GF-D8 (cell line): Measurements from ENCODE around the gene CPZ.

Source experiments
- DNase-seq: peaks from one replicate; lab custom pipeline; 2025; lab: John Stamatoyannopoulos, UW

CPZ gene

GRCh38 chr4:8639777-8640720 lies 47.5 kb downstream of the CPZ start:
- no peak for DNase-seq

GRCh38 chr4:8640816-8641215 lies 48.3 kb downstream of the CPZ start:
- no peak for DNase-seq

DNA sequence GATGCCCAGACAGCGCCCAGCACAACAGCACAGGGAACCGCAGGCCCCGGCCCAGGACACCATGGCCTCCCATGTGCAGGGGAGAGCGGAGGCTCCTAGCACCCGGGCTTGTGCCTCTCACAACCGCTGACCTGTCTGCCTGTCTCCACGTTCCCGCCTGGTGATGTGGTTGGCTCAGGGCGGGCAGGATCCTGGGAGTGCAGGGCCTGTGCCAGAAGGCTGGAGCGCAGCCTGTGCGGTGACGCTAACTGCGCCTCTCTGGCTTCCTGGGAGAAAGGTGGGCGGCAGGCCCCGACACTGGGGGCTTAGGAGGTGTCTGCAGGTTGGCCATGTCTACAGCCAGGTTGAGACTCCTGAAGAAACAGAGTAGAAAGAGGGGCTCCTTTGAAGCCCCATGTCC lies 48.7 kb downstream of the CPZ start:
- DNase-seq, result no peak

GRCh38 chr4:8641931-8642650 lies 49.5 kb downstream of the CPZ start:
- no peak for DNase-seq

DNA sequence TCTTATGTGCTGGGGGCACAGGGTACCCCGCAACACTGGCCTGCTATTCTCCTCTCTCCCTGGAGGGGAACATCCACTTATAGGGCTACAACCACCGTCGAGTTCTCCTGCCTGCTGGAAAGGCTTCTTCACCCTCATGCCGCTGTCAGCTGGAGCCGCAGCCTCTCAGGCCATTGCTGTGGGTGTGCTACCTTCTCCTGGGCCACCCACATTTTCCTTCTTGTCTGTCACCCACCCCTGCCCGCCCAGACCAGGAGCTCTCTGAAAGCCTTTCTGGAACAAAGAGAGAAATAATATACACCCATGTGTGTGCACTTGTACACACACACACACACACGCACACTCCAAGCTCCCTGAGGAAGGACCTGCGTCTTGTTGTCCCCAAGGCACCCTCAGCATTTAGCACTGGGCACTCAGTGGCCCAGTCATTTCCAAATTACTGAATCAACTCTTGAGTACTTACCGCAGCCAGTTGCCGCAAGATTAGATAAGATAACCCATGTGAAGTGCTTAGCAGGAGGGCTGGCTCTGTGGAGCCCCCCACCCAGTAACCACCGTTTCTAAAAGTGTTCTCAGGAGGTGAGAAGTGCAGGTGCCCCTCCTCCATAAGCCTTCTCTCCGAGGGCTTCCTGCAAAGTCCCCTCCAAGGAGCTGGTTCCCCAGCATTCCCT lies 50.2 kb downstream of the CPZ start:
- no peak for DNase-seq

DNA sequence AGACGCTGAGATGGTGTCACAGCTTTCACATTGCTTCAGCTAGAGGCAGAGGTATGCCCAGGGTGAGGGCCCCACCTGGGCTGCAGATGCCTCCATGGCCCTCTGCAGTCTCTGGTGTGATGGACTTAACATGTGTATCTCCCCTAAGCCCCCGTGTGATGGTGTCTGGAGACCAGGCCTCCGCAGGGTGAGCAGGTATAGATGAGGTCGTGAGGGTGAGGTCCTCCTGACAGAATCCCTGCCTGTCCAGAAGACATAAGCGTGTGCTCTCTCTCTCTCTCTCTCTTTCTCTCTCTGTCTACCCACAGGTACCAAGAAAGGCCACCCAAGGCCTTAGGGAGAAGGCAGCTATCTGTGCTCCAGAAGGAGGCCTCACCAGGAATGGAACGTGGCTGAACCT lies 50.9 kb downstream of the CPZ start:
- no peak for DNase-seq

DNA sequence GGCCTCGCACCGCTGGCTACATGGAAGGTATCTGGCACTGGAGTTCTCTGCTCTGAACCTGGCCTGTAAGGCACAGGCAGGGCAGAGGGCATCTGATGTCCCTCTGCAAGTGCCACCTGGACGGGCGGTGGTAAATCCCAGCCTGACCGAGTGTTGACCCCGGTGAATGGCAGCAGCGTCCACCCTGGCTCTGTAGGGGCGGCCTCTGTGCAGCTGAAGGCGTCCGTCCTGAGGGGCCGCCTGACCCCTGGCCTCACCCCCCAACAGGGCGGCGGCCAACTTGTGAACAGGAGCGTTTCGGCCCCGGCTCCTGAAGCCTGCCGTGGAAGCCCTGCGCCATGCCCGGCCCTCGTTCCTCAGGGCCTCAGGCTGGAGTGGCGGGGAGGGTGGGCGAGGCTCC lies 51.4 kb downstream of the CPZ start:
- no peak for DNase-seq

- no peak for DNase-seq
Observed at GRCh38 chr4:8644461-8644891, 51.9 kb downstream of the CPZ start.

DNA sequence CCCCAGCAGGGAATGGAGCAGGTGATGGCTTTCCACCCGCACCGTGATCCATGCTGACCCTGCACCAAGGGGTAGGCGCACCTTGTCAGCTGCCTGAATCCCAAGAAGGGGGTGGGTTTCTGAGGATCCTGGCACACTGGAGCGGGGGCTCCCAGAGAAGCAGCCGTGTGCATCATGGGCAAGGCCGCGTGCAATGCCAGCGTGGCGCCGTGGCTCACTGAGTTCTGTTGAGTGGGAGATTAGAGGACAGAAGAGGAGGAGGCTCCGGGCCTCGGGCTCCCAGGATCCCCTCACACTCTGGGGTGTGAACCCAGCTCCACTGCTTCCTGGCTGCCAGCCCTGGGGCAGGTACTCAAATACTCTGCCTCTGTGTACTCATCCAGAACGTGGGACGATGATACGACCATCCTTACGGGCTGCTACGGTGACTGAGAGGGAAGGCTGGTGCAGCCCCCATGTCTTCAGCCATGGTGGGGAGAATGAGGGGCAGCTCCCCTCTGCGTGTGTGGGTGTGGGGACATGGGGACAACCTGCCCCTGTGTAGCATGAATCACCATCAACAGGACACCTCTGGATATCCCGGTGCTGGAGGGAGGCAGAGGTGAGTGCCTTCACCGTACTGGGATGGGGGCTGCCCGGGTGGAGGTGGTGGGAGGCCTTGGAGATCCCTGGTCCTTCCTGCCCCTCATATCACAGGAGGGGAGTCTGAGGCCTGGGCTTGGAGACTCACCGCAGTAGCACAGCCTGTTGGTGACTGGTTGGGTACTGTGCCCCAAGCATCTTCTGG lies 52.6 kb downstream of the CPZ start:
- DNase-seq, result no peak

DNA sequence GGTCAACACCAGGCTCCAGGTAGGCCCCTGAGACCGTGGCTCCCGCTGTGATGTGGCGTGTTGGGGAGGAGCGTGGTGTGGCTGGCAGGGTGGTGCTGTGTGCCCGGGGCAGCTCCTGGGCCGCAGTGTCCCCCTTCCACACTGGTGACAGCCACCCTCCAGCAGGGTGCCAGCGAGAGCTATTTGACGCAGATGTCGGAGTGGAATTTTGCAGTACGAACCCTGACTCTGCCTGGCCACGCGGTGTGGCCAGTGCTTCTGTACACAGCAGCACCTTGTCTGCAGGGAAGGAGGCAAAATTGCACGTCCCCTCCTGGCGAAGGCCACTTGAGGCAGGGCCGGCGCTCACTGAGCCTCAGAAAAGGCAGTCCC lies 53.2 kb downstream of the CPZ start:
- DNase-seq, result no peak

- no peak for DNase-seq
Observed at GRCh38 chr4:8646296-8647093, 53.9 kb downstream of the CPZ start.

GRCh38 chr4:8647094-8647570 lies 54.6 kb downstream of the CPZ start:
- DNase-seq, result no peak

- no peak for DNase-seq
Observed at GRCh38 chr4:8647626-8648025, 55.1 kb downstream of the CPZ start.

GRCh38 chr4:8648296-8648695 lies 55.7 kb downstream of the CPZ start:
- no peak for DNase-seq

- no peak for DNase-seq
Observed at GRCh38 chr4:8648816-8649630, 56.5 kb downstream of the CPZ start.

DNA sequence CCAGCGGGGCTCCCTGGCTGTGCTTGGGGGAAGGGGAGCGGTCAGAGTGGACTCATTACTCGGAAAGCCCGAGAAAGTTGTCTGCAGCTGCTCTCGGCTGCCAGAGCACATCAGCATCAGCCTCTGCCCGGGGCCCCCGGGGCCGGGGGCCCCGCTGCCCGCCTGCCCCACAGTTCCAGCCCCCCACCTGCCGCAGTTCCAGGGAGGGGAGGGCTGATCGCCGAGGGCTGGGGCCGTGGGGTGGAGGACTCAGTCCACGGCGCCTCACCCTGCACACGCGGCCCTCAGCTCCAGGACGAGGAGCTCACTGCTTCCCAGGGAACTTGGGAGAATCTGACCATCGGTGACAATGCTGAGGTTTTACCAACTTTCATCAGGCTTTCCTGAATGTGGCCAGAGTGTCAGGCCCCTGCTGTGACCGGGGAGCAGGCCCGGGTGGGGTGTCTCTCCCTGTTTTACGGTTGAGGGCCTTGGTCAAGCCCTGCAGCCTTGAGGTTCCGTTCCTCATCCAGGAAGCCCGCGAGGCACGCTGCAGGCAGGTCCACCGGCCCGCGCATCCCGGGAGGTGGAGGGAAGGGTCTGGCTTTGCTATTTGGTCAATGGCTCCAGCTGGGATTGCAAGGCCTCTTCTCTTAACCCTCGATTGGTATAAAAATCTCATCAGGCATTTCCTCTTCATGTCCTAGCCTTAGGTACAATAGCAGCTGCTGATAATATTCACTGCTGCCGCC lies 57.2 kb downstream of the CPZ start:
- no peak for DNase-seq

DNA sequence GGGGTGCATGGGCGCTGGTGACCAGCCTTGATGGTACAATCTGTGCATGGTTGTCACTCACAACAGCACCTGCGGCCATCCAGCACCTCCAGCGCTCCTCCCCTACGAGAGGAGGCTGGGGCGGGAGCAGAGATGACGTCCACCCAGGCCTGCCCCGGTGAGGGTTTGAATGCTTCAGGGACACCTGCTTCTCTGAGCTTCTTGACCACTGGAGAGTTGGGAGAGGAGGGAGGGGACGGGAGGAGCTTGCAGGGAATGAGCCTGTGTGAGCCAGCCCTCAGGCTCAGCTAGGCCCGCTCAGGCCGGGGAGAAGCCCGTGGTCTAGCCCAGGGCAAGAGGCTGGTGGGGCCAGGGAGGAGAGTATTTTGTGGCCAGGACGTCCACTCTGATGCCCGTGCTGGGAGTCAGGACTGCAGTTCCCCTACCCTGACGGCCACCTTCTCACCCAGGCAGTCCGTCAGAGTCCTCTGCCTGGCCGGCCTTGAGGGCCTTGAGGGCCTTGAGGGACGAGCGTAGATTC lies 59.2 kb downstream of the CPZ start:
- no peak for DNase-seq

DNA sequence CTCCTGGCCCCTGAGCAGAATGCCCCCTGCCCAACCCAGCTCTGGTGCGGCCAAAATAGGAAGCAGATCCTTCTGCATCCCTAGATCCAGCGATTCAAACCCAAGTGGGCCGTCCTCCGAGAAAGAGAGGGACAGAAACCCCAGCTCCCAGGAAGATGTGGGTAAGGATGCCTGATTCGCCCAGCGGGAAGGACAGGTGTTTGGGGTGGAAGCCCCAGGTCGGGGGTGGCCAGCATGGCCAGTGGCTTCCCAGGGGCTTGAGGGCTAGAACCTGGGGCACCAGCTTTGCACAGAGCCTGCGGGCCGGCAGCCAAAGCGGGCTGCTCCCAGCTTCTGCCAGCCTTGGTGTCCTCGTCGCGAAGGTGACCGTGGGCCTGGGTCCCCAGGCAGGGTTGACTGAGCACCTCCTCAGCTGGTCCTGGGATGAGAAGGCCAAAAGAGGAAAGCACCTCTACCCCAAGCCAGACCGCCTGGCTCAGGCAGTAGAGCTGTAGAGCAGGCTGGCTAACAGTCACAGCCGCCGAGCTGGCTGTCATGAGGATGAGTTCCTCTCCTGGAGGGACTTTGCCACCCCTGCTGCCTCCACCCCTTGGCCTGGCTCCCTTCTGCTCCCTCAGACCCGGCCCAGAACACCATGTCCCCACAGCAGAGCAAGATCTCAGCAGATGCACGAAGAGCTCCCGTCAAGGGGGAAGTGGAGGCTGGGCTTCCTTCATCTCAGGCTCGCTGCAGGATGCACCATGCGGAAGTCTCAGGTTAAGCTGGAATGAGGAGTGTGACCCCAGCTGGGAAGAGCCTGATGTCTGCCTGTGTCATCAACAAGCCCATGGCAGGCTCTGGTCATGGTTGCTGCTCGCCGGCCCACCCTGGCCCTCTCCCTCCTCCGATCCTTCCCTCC lies 59.9 kb downstream of the CPZ start:
- DNase-seq, result no peak
